HG02763 (cell line): ENCODE measurements around the gene ILDR1.

Source experiments
- ATAC-seq: cut with Tn5 transposase; IDR thresholded peaks from one replicate; pipeline ENCODE4 v1.9.1; 2021; ENCODE audit warnings: mild to moderate bottlenecking, moderate library complexity; ENCODE audit not compliant: unreplicated experiment

The ILDR1 gene

DNA sequence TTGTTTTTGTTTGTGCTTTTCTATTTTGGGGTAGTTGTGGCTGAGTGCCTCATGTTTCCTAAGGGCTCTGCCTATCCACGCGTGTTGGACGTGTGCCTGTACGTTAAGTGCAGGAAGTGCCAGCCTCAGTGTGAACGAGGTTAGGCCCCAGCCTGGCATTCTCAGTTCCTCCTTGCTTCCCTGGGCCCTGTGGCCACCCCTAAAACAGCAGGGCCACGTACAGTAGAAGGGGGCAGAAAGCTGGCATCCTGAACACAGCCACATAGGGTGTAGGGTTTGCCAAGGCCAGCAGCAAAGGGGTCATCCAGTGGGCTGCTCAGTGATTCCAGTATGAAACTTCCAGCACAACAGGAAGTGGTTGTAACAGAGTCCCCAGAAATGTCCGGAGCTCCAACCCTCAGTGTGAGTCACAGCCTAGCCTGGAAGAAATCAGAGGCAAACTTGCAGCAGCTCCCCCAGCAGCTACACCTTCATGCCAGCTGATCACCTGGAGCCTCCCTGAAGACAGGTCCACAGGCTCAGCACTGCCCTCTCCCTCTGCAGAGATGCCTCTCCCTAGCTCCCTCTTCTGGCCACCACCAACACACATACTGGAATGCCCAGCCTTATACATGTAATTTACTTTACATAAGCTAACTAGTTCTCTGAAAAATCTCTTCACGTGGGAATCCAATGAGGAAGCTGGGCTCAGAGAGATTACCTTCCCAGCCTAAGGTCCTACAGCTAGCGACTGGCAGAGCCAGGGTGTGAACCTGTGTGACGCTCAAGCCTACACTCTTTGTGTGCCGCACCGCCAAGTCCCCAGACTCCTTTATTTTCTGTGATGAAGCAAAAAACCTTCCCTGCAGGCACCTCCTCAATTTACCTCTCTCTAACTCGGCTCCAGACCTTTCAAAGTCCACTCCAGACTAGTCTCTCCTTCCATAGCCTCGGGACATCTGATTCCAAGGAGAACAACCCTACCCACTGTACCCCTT, 26.6 kb downstream of the ILDR1 start:
- ATAC-seq = peak; percentile 29

DNA sequence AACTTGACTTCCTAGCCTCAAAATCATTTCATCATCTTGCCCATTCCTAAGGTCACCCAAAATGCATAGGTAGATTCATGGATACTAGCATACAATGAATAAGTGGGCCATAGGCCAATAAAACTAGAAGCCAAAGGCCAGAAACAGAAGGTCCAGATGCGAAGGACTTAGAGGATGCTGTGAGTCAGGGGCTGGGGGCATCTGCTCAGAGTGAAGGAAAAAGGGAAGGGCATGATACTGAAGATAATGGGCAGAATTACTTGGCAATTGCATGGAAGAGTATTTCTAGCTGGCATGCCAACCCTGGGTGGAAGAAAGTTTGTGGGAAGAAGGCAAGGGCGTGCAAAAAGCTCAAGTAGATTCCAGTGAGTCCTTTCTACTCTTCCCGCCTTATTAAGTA, 27.5 kb downstream of the ILDR1 start:
- ATAC-seq = no peak

DNA sequence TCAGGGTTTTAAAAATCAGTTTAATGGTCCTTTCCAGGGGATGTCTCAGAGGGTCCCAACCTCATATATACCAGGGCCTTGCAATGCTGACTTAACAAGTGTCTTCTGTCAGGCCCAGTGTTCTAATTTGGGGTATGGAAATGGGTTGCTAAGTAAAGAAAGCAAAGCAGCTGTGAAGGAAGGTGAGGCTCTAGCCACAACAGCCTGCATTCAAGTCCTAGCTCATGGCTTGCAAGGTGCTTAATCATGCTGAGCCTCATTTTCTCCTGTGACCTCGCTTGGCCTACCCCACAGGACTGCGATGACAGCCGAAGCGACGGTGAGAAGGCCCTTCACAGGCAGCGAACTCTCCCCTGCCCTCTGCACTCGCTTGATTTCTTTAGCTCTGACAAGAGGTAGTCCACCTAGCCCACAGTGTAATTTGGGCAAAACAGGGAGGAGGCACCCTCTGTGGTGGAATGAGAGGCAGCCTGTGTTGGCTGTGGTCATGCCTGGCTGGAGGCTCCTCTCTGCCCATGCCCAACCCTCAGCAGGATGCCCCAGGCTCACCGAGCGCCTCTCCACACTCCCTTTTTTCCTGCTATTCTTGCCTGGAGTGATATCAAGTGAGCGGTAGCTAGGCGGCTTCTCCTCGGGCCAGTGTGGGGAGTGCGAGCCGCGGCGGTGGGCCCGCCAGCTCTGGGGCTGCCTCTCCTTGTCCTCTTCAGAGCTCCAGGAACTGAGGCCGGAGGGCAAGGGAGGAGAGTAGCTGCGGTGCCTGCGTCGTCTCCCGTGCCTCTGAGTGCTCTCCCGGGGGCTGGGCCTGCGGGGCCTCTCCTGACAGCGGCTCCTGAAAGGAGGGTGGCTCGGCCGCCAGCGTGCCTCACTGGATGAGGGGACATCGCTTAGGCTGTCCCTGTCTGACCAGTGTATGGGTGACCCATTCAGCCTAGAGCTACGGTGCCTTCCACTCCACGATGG, 29.2 kb downstream of the ILDR1 start:
- ATAC-seq = peak; percentile 52

DNA sequence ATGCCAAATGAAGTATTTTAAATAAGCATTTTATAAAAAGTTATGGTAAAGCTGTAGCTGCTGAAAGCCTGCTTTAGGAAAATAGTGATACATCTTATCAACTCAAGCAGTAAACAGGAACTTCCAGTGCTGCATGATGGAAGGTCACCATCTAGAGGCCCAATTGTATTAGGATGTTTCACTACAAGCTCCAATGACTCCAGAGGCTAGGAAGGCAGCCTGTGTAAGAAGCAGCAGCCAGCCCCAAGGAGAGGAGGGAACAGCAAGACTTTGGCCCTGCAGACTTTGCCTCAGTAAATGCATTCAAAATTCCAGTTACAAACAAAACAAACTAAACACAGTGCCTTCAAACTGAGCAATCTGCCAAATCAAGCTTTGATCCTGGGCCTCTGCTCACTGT, 32.1 kb downstream of the ILDR1 start:
- no peak for ATAC-seq

DNA sequence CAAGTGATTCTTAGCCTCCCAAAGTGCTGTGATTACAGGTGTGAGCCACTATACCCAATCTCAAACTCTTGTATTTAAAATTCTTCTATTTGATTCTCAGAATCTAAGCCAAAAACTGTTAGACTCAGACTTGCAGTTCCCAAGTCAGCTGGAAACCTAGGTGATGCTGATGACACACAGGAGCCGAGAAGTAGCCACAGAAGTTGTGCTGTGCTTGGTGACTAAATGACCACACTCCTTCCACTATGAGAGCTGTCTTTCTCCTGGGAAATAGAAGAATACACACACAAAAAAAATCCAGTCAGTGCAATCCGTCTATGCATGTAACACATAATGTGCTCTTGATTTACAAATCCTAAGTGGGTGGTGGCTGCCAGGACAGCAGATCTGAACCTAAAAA, 33.9 kb downstream of the ILDR1 start:
- ATAC-seq = no peak

DNA sequence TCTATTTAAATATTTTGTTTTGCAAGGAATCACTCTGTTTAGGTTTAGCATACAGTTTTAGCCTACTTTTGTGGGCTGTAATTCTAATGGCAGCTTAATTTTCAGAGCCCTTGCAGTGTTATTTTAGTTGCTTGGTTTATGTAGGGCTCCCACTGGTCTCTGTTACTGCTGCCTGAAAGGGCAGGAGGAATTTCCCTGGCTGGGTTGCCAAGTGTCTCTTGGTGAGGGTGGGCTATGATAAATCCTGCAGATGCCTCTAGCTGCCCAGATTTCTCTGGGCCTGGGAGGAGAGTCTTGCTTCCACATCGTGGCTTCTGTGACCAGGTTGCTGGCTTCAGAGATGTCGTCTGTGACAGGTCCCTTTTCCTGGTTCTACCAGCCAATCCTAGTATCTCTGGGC, 36.2 kb downstream of the ILDR1 start:
- no peak for ATAC-seq

DNA sequence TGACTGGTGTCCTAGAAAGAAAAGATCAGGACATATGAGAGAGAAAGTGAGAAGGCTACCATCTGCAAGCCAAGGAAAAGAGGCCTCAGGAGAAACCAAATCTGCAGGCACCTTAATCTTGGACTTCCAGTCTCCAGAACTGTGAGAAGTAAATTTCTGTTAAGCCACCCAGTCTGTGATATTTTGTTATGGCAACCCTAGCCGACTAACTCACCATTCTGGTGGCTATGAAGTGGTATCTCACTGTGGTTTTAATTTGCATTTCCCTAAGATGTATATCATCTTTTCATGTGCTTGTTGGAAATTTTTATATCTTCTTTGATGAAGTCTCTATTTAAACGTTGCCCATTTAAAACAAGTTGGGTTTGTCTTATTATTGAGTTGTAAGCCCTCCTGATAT, 40.6 kb downstream of the ILDR1 start:
- no peak for ATAC-seq

DNA sequence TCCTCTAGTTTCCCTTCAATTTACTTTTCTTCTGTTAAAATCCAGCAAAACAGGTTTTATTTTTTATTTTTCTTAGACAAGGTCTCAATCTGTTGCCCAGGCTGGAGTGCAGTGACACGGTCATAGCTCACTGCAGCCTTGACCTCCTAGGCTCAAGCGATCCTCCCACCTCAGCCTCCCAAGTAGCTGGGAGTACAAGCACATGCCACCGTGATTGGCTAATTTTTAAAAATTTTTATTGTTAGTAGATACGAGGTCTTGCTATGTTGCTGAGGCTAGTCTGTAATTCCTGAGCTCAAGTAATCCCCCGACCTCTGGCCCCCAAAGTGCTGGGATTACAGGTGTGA, 41.6 kb downstream of the ILDR1 start:
- ATAC-seq = no peak

DNA sequence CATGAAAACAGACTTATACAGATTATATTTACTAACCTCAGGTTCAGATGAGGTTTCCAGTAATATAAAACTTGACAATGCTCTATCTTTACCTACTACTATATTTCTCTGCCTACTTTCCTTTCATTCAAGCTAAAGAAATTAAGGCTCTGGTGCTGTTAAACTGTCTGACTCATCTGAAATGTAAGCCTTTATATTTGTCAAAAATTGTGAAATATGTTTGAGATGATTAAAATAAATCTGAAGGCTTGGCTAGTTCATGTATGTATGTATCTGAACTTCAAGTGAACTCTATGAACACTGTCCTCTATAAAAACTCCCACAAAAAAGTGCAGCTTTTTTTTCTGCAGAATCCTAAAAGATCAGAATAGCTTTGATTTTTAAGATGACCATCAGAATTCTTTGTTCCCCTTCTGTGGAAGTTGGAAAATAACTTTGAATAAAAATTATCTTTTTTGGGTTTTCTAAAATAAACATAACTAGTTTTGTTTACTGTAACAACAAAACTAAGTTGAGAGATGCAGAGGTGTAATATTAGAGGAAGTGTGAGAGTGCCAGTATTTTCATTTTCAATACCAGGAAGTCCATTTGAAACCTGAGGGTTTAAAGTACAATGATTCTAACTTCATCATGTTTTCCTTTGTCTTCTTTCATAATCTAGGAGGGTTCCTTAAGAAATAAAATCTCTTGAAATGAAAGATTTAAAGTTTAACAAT, 42.2 kb downstream of the ILDR1 start:
- ATAC-seq = no peak

DNA sequence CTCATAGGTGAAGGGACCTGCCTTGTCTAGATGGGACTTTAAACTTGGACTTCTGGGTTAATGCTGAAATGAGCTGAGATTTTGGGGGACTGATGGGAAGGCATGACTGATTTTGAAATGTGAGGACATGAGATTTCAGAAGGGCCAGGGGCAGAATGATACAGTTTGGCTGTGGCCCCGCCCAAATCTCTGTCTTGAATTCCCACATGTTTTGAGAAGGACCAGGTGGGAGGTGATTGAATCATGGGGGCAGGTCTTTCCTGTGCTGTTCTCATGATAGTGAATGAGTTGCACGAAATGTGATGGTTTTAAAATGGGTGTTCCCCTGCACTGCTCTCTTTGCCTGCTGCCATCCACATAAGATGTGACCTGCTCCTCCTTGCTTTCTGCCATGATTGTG, 42.8 kb downstream of the ILDR1 start:
- ATAC-seq = no peak

DNA sequence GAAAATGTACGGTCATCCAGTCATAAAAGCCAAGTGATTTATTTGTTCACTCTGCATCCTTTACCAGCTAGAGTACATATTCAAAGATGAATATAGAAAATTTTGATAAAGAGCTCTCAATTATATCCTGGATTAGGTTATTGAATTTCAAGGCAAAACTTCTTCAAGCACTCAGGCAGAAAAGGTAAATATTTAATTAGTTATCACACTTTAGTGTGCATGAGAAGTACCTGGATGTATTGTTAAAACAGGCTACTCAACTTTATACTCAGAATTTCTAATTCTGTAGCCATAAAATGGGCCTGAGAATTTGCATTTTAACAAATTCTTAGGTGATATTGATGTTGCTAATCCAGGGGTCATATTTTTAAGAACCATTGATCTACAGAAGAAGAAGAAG, 45.3 kb downstream of the ILDR1 start:
- ATAC-seq = no peak

DNA sequence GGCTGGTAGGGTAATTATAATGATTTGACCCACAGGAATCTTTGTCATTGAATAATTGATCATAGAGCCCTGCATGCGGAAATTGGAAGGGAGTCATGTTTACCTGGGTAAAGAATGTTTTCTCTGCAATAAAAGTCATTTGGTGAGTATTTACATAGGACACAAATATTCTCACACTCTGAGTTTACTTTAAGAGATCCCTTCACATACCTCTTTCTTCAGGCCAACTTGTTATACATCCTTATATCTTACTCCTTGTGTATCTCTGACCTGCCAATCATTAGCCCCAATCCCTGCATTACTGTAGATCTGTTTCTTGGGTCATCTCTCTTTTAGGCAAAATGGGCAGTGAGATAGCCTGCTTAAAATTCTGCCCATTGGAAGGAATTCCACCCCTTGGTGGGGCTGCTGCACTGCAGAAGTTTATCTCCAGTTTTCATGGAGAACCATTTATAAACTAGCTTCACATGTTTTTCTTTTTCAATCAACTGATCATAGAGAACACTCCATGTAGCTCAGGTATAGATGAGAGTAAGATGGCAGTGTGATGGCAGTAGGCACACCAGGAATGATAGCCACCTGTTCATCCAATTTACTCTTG, 46.2 kb downstream of the ILDR1 start:
- no peak for ATAC-seq

DNA sequence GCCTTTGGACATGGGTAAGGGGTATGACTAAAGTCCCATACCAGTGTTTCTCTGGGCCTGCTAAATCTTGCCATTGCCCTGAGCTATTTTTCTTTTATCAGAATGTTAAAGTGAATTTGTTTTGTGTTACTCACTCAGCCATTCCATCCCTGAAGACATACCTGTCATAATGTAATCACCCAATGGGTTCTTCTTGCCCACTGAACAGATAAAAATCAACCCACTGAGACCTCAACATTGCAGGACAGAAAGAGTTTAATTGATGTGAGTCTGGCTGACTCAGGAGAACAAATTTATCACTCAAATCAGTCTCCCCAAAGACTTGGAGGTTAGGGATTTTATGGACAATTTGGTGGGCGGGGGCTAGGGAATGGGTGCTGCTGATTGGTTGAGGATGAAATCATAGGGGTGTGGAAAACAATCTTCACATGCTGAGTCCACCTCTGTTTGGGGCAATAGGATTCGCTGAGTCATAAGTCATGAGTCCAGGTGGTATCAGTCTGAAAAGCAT, 47.4 kb downstream of the ILDR1 start:
- ATAC-seq = no peak

DNA sequence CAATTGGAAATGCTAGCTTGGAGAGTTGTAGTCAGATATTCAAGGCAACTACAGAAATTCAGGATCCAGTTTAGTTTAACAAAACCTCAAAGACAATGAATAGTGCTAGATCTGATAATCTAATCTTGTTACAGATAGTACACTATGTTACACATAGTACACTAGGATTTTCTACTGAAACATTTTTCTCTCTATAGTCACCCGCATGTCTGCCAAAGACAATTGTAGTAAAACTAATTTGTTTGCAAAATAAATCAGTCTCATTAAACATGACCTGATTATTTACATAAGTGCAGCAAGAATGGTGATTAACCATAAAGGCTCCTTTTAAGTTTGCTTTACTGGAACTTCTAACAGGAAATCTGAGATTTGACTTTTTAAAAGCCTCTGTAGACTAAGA, 52.0 kb downstream of the ILDR1 start:
- no peak for ATAC-seq

DNA sequence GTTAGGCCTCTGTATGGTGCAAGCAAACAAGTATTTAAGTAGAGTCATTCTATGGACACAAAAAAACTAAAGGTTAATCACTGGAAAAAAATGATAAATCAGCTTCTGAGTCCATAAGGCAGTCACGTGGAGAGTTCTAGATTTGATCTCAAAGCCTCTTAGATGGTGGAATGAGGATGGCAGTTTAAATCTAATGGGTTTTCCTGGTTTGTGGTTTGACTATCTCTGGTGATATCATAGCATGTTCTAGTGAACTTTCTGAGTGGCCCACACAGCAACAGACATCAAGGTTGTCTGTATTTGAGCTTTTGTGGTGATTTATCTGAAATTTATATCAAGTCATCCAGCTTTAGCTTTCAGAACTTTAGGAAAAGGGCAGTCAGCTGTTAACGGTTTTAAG, 52.4 kb downstream of the ILDR1 start:
- ATAC-seq = no peak

DNA sequence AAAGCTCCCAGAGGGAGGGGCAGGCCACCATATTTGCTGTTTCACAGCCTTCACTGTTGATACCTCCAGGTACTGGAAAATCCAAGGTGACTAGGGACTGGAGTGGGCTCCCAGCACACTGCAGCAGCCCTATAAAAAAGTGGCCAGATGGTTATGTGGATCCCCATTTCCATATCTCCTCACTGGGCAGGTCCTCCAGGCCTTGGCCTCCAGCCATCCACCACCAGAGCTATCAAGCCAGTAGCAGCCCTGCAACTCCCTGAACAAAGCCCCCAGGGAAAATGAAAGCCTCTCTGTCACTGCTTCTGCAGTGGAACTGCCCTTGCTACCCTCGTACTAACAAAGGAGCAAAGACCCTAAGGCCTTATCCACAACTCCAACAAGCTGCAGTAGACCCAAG, 58.4 kb downstream of the ILDR1 start:
- no peak for ATAC-seq

DNA sequence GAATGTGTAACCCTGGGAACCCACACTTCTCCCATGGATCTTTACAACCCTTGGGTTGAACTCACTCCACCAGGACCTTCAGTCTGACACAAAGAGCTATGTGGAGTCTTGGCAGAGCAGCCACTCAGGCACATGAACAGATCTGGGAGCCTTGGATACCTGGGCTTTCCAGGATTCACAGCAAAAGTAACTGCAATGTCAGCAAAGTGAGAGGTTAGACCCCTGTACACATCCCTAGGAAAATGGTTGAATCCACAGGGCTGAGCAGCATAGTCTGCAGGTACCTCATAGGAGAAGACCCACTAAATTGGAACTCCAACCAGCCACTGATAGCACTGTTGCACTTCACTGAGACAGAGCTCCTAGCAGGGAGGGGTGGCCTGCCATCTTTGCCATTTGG, 59.6 kb downstream of the ILDR1 start:
- no peak for ATAC-seq

DNA sequence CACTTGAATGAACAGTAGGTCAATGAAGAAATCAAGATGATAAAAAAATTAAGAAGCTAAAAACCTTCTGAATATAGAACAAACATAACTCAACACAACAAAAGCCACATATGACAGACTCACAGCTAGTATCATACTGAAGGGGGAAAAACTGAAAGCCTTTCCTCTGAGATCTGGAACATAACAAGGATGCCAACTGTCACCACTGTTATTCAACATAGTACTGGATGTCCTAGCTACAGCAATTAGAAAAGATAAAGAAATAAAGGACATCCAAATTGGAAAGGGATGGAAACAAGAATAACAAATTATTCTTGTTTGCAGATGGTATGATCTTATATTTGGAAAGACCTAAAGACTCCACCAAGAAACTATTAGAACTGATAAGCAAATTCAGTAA, 60.8 kb downstream of the ILDR1 start:
- no peak for ATAC-seq

DNA sequence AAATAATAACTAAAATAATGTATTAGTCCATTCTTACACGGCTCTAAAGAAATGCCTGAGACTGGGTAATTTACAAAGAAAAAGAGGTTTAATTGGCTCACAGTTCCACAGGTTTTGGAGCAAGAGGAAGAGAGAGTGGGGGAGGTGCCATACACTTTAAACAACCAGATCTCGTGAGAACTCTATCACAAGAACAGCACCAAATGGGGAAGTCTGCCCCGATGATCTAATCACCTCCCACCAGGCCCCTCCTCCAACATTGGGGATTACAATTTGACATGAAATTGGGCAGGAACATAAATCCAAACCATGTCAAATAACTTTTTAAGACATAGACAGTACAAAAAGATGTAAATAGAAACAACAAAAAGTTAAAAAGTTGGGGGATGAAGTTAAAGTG, 63.2 kb downstream of the ILDR1 start:
- ATAC-seq = no peak

DNA sequence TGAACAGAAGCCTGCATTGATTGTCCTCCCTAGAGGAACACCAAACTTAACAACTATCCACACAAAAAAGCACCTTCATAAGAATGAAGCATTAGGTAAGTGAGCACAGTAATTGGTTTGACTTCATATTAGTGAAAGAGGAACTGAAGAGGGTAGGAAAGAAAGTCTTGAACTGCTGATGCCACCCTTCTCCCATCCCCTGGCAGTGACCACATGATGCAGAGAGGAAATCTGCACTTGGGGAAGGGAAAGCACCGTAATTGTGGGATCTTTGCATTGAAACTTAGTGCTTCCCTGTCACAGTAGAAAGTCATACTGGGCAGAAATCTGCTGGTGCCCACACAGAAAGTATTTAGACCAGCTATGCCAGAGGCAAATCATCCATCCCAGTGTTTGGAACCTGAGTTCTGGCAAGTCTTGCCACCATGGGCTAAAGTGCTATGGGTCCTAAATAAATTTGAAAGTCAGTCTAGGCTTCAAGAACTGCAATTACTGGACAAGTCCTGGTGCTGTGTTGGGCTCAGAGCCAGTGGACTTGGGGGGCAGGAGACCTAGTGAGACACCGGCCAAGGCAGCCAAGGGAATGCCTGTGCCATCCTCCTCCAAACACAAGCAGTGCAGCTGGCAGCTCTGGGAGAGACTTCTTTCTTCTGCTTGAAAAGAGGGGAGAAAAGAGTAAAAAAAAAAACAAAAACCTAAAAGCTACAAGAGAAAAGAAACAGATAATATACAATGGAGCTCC, 64.2 kb downstream of the ILDR1 start:
- ATAC-seq = no peak
